NCI-H2107 treated with DMSO at 0.1 percent for 48 hours (cell line): ENCODE results near the gene OR10AD1.
"Not testable (repeated sequence)": the region's sequence is repeated elsewhere in the genome, so short reads cannot be mapped to it uniquely, and the experiment has no call there.

Experiments
- DNase-seq: peaks from one replicate; lab custom pipeline; 2025; ENCODE audit not compliant: unreplicated experiment; lab: John Stamatoyannopoulos, UW

OR10AD1 gene

GRCh38 chr12:48163150-48163747 is 39.8 kb downstream of the OR10AD1 start:
- DNase-seq, result no peak

- DNase-seq, result no peak
Measured at GRCh38 chr12:48160807-48161206, 42.3 kb downstream of the OR10AD1 start.

DNA sequence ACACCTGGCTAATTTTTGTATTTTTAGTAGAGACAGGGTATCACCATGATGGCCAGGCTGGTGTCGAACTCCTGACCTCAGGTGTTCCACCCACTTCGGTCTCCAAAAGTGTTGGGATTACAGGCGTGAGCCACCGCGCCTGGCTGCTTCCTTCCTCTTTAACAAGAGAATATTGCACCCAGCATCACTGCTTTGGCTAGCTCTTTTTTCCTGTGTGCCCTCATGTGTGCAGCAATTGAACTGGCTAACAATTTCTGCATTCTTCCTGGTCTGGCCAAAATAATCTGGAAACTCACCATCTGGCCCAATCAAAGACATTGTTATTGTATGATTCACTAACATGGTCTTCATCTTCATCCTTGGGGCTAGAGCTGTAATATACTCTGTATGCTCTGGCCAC is 43.0 kb downstream of the OR10AD1 start:
- no peak for DNase-seq

- DNase-seq, result no peak
Measured at GRCh38 chr12:48157889-48158370, 45.2 kb downstream of the OR10AD1 start.

DNA sequence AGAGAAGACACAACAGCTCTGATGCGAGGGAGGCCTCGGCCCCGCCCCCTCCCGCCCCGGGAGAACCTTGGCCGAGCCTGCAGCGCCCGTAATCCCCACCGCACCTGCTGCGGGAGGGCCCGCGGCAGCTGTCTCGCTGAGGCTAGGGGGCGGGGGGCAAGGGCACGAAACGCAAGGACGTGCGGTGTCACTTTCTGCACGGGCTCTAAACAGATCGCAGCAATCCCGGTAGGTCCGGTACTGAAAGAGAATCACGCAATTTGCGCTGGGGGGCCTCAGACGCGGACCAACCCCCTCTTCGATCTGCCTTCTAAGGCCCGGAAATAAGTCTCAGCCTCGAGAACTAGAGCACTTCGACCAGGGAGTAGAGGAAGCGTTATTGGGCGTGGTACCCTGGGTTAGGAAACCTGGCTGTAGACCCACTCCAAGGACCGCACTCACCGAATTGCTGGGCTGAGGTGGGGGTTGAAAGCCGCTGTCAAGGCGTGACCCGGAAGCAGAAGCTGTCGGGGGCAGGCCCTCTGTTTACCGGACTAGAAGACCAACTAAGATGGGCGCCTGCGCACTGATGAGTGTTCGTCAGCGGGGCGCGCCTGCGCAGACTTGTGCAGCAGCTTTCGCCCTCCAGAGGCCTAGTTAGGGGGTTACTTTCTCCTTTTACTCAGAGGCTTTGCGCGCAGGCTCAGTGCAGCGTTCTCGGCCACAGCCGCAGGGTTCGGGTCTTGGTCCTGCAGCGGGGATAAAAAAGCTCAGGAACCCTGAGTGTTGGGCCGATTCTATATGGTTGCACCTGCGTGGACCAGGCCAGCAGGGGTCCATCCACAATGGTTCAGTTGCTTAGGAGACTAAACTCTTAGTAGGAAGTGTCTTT is 45.8 kb downstream of the OR10AD1 start, which contains the start of gene ASB8:
Gene ASB8, minus strand, starts transcription at position 498 of the 871 bp plus-strand sequence. CDS start 4,019 bp downstream, outside the sequence.
- peak; percentile 99 for DNase-seq

GRCh38 chr12:48156652-48157017 is 46.5 kb downstream of the OR10AD1 start:
- no peak for DNase-seq

DNA sequence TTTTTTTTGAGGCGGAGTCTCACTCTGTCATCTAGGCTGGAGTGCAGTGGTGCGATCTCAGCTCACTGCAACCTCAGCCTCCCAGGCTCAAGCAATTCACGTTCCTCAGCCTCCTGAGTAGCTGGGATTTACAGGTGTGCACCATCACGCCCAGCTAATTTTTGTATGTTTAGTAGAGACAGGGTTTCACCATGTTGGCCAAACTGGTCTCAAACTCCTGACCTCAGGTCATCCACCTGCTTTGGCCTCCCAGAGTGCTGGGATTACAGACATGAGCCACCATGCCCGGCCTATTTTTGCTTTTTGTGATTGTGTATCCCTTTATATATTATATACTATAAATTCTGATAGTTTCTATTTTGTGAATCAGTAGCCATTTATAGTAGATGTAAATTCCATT is 47.3 kb downstream of the OR10AD1 start:
- DNase-seq, result not testable (repeated sequence)
